ENCODE data around the gene DDOST. TPM values are rescaled to one million over a fixed set of nuclear protein-coding genes. Genes with fewer than 3 reads are reported as not detected.

DDOST gene
- total and polyA plus RNA-seq, 2 experiments from 2014 or later: 151 to 270 TPM

DNA sequence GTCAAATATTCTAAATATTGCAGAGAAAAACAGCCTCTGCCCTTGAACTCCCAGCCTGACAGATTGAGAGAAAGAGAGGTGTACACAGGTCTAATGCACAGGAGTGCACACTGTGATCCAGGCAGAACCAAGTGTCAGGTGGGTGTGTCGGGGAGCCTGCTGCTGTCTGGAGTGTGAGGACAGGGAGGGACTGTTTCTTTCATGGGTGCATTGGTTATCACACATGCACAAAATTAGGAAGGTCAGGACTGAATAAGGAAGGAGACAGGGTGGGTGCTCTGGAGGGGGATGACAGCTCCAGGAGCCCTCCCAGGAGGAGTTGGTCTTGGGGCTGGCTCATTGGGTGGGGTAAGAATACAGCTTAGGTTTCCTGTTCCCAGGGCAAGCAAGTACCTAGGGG lies 41.2 kb downstream of the DDOST start:
- Mint-ChIP-seq H3K36me3 (ENCODE audit: low read depth) (0 out of 3 replicates have a peak, but pooled peaks cover 3% of the 10 kb centered on the region), H3K27me3 (ENCODE audit: insufficient read depth, low read depth, poor library complexity) (peaks cover 4% of the 10 kb centered on the region), H3K4me3 (no peak overlapping the region), H3K27ac (no peak overlapping the region), H3K9me3 (peaks cover 4% of the 10 kb centered on the region; the same call in 1 of the 3 replicates), H3K4me1 (peaks cover 21% of the 10 kb centered on the region)
- Histone ChIP-seq H3K4me1 (ENCODE audit: insufficient read depth) (peaks cover 15% of the 10 kb centered on the region), H2AFZ (no peak overlapping the region), H3K27ac (ENCODE audit: low read depth) (no peak overlapping the region), H4K20me1 (replicated peaks; ENCODE audit: insufficient read depth) (no peaks in the 10 kb centered on the region), H3K79me2 (replicated peaks; ENCODE audit: insufficient read depth) (no peaks in the 10 kb centered on the region), H3K36me3 (ENCODE audit: insufficient read depth) (no peaks in the 10 kb centered on the region), H3K4me3 (no peak overlapping the region), H3F3A (replicated peaks; ENCODE audit: low read depth) (0 out of 2 replicates have a peak, but pooled peaks cover 3% of the 10 kb centered on the region), H3K4me2 (no peak overlapping the region), H3K9me2 (ENCODE audit: insufficient read depth) (no peaks in the 10 kb centered on the region), H3K27me3 (ENCODE audit: insufficient read depth) (no peaks in the 10 kb centered on the region)
- DNase-seq (ENCODE audit: low spot score) (no peak), ATAC-seq (no peak)
- TF ChIP-seq, protein P1, sequence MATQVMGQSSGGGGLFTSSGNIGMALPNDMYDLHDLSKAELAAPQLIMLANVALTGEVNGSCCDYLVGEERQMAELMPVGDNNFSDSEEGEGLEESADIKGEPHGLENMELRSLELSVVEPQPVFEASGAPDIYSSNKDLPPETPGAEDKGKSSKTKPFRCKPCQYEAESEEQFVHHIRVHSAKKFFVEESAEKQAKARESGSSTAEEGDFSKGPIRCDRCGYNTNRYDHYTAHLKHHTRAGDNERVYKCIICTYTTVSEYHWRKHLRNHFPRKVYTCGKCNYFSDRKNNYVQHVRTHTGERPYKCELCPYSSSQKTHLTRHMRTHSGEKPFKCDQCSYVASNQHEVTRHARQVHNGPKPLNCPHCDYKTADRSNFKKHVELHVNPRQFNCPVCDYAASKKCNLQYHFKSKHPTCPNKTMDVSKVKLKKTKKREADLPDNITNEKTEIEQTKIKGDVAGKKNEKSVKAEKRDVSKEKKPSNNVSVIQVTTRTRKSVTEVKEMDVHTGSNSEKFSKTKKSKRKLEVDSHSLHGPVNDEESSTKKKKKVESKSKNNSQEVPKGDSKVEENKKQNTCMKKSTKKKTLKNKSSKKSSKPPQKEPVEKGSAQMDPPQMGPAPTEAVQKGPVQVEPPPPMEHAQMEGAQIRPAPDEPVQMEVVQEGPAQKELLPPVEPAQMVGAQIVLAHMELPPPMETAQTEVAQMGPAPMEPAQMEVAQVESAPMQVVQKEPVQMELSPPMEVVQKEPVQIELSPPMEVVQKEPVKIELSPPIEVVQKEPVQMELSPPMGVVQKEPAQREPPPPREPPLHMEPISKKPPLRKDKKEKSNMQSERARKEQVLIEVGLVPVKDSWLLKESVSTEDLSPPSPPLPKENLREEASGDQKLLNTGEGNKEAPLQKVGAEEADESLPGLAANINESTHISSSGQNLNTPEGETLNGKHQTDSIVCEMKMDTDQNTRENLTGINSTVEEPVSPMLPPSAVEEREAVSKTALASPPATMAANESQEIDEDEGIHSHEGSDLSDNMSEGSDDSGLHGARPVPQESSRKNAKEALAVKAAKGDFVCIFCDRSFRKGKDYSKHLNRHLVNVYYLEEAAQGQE (IDR thresholded peaks at IDR 0.05; ENCODE audit: unreplicated experiment): no peak
- TF ChIP-seq STAT1 (IDR thresholded peaks at IDR 0.05; ENCODE audit: unreplicated experiment): no peak

DNA sequence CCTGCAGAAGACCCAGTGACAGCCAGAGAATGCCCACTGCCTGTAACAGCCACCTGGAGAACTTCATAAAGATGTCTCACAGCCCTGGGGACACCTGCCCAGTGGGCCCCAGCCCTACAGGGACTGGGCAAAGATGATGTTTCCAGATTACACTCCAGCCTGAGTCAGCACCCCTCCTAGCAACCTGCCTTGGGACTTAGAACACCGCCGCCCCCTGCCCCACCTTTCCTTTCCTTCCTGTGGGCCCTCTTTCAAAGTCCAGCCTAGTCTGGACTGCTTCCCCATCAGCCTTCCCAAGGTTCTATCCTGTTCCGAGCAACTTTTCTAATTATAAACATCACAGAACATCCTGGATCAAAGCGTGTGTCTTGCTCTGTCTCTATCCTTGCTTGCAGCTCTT lies 42.6 kb downstream of the DDOST start:
- TF ChIP-seq CREB1 (CRISPR knock-in tag; IDR thresholded peaks at IDR 0.05; ENCODE audit: low read depth): no peak
- no peak for TF ChIP-seq STAT1 (IDR thresholded peaks at IDR 0.05; ENCODE audit: unreplicated experiment)
- no peak for TF ChIP-seq POLR2AphosphoS5 (IDR thresholded peaks at IDR 0.05; ENCODE audit: low read depth)
- TF ChIP-seq, protein P2, sequence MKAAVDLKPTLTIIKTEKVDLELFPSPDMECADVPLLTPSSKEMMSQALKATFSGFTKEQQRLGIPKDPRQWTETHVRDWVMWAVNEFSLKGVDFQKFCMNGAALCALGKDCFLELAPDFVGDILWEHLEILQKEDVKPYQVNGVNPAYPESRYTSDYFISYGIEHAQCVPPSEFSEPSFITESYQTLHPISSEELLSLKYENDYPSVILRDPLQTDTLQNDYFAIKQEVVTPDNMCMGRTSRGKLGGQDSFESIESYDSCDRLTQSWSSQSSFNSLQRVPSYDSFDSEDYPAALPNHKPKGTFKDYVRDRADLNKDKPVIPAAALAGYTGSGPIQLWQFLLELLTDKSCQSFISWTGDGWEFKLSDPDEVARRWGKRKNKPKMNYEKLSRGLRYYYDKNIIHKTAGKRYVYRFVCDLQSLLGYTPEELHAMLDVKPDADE (IDR thresholded peaks at IDR 0.05): no peak
- no peak for TF ChIP-seq EZH2phosphoT487 (IDR thresholded peaks at IDR 0.05; ENCODE audit: unreplicated experiment)
- TF ChIP-seq JUNB (IDR thresholded peaks at IDR 0.05; ENCODE audit: unreplicated experiment): no peak
- no peak overlapping the region for H3K4me3 Mint-ChIP-seq

More for the DNA sequence above, 42.6 kb downstream of the DDOST start:
- H3K27me3 Mint-ChIP-seq (ENCODE audit: insufficient read depth, low read depth, poor library complexity): peaks cover 4% of the 10 kb centered on the region
- Histone ChIP-seq H3K36me3 (ENCODE audit: insufficient read depth) (no peaks in the 10 kb centered on the region), H3K4me1 (ENCODE audit: insufficient read depth) (peaks cover 9% of the 10 kb centered on the region; the same call in 1 of the 2 replicates), H3K79me2 (replicated peaks; ENCODE audit: insufficient read depth) (no peaks in the 10 kb centered on the region), H3K27me3 (ENCODE audit: insufficient read depth) (no peaks in the 10 kb centered on the region), H4K20me1 (replicated peaks; ENCODE audit: insufficient read depth) (no peaks in the 10 kb centered on the region), H3F3A (replicated peaks; ENCODE audit: low read depth) (peaks cover 4% of the 10 kb centered on the region; the same call in 1 of the 2 replicates), H2AFZ (no peak overlapping the region), H3K4me2 (no peak overlapping the region), H3K9me2 (ENCODE audit: insufficient read depth) (no peaks in the 10 kb centered on the region), H3K27ac (ENCODE audit: low read depth) (no peak overlapping the region), H3K4me3 (no peak overlapping the region)
- no peaks in the 10 kb centered on the region for H3K36me3 Mint-ChIP-seq (ENCODE audit: low read depth)
- no peak overlapping the region for H3K27ac Mint-ChIP-seq
- ATAC-seq (no peak), DNase-seq (ENCODE audit: low spot score) (no peak)
- H3K9me3 Mint-ChIP-seq: no peaks in the 10 kb centered on the region; the same call in 2 of the 3 replicates
- H3K4me1 Mint-ChIP-seq: peaks cover 17% of the 10 kb centered on the region

All from GM23338 (cell line).